Gastroesophageal sphincter (tissue), 4 donors: ENCODE measurements around the gene SEMA5B. TPM values are rescaled to one million over a fixed set of nuclear protein-coding genes. Genes with fewer than 3 reads are reported as not detected.

Experiments
- ATAC-seq: fragments of 150-250 bp; one replicate; pipeline ENCODE4 v1.9.1; 2016; ENCODE audit warnings: mild to moderate bottlenecking, moderate library complexity
- H3K27ac ChIP-seq, 4 donors: fragments of 200-600 bp; sonication (generic) in 3 of 4; 1 replicate in 3 of 4; 2 replicates in 1 of 4; pipeline ENCODE4 v1.5.1; 2016 to 2019
- H3K27me3 ChIP-seq: fragments of 200-600 bp; sonication (generic); one replicate; pipeline ENCODE4 v1.5.1; 2019
- H3K36me3 ChIP-seq, 2 donors: fragments of 200-600 bp; sonication (generic); one replicate each; pipeline ENCODE4 v1.5.1; 2019; ENCODE audit warnings: control low read depth in 1 of 2
- H3K4me1 ChIP-seq, 3 donors: fragments of 200-600 bp; sonication (generic); 1 replicate in 2 of 3; 2 replicates in 1 of 3; pipeline ENCODE4 v1.5.1; 2016 to 2019; ENCODE audit warnings: control low read depth in 2 of 3
- H3K4me3 ChIP-seq, 2 donors: fragments of 200-600 bp; sonication (generic); one replicate each; pipeline ENCODE4 v1.5.1; 2019; ENCODE audit warnings: mild to moderate bottlenecking in 1 of 2, moderate library complexity in 1 of 2
- H3K9me3 ChIP-seq, 3 donors: fragments of 200-600 bp; sonication (generic); one replicate each; pipeline ENCODE4 v1.5.1; 2017 to 2019; ENCODE audit warnings: control low read depth in 2 of 3
- CTCF ChIP-seq, 4 experiments: fragments of 200-600 bp in 2 of 4; fragments of 450-650 bp in 2 of 4; sonication (generic) in 1 of 4; IDR thresholded peaks; one replicate each; pipeline ENCODE4 v1.5.1; 2017 to 2019; ENCODE audit warnings: antibody characterized with exemption in 4 of 4, mild to moderate bottlenecking in 2 of 4, moderate library complexity in 2 of 4
- EP300 ChIP-seq: sonication (generic); formaldehyde crosslinking; IDR thresholded peaks from one replicate; pipeline ENCODE4 v1.6.1; 2017; ENCODE audit warnings: antibody characterized with exemption, mild to moderate bottlenecking
- POLR2A ChIP-seq, 2 donors: fragments of 450-650 bp; IDR thresholded peaks; one replicate each; pipeline ENCODE4 v1.6.1; 2017; ENCODE audit warnings: antibody characterized with exemption in 2 of 2, mild to moderate bottlenecking in 2 of 2, moderate library complexity in 1 of 2
- POLR2AphosphoS5 ChIP-seq: sonication (generic); formaldehyde crosslinking; IDR thresholded peaks from one replicate; pipeline ENCODE4 v1.6.1; 2017; ENCODE audit warnings: antibody characterized with exemption
- WGBS, 2 donors: methylation state at CpG; one replicate each; pipeline ENCODE4 v1.1.5; 2018; ENCODE audit warnings: low coverage in 1 of 2; 5-methylcytosine and 5-hydroxymethylcytosine counted together
- total RNA-seq, 4 donors: library from RNA; depleted of rRNA; stranded (reverse); fragments of >200 nt; gene quantifications; one replicate each; pipeline ENCODE4 v1.1.0, GENCODE V29; 2016

SEMA5B gene
- total RNA-seq, 4 donors from 2014 or later, result 0.31 to 0.69 (median 0.32) TPM; not detected in 1

GRCh38 chr3:122946185-122946584 lies 81.4 kb downstream of the SEMA5B start:
- H3K4me3 ChIP-seq, result no peak overlapping the region
- no peak for ATAC-seq
- H3K4me1 ChIP-seq, result peaks cover 0 to 14% (median 0%) of the 10 kb centered on the region in 3 donors
- TF ChIP-seq POLR2AphosphoS5 (no peak), CTCF (IDR thresholded peaks at IDR 0.05) (no peak), POLR2A (IDR thresholded peaks at IDR 0.05) (no peak), EP300 (no peak)
- no peaks in the 10 kb centered on the region for H3K36me3 ChIP-seq
- no peak overlapping the region for H3K27ac ChIP-seq
- H3K27me3 ChIP-seq, result no peaks in the 10 kb centered on the region
- no peaks in the 10 kb centered on the region for H3K9me3 ChIP-seq

GRCh38 chr3:122945230-122945629 lies 82.3 kb downstream of the SEMA5B start:
- H3K4me1 ChIP-seq, result peaks cover 0 to 14% (median 0%) of the 10 kb centered on the region in 3 donors
- H3K4me3 ChIP-seq, result no peak overlapping the region
- no peak for TF ChIP-seq CTCF (IDR thresholded peaks at IDR 0.05)
- no peak for TF ChIP-seq POLR2AphosphoS5
- no peak for TF ChIP-seq EP300
- no peak for TF ChIP-seq POLR2A (IDR thresholded peaks at IDR 0.05)
- no peaks in the 10 kb centered on the region for H3K9me3 ChIP-seq
- H3K36me3 ChIP-seq, result no peaks in the 10 kb centered on the region
- H3K27ac ChIP-seq, result no peak overlapping the region
- 67 to 100% methylated on average over 1 to 2 of the region's 2 CpGs for WGBS, 2 donors
- H3K27me3 ChIP-seq, result no peaks in the 10 kb centered on the region
- no peak for ATAC-seq

- Histone ChIP-seq H3K27ac (no peak overlapping the region), H3K9me3 (no peaks in the 10 kb centered on the region), H3K27me3 (no peaks in the 10 kb centered on the region), H3K4me3 (no peak overlapping the region), H3K36me3 (no peaks in the 10 kb centered on the region), H3K4me1 (peaks cover 0 to 14% (median 0%) of the 10 kb centered on the region in 3 donors)
- no peak for ATAC-seq
- TF ChIP-seq CTCF (IDR thresholded peaks at IDR 0.05) (no peak), EP300 (no peak), POLR2A (IDR thresholded peaks at IDR 0.05) (no peak), POLR2AphosphoS5 (no peak)
- WGBS, 2 donors, result 42% methylated on average over 6 of the region's 7 CpGs; no CpG with 5 or more reads in 1 of the 2 donors
Measured at GRCh38 chr3:122944671-122945161, 82.8 kb downstream of the SEMA5B start.

GRCh38 chr3:122943828-122944190 lies 83.8 kb downstream of the SEMA5B start:
- TF ChIP-seq POLR2A (IDR thresholded peaks at IDR 0.05) (no peak), CTCF (IDR thresholded peaks at IDR 0.05) (no peak), EP300 (no peak), POLR2AphosphoS5 (no peak)
- Histone ChIP-seq H3K27ac (no peak overlapping the region), H3K4me3 (no peak overlapping the region), H3K9me3 (no peaks in the 10 kb centered on the region), H3K36me3 (no peaks in the 10 kb centered on the region), H3K4me1 (peaks cover 0 to 14% (median 0%) of the 10 kb centered on the region in 3 donors), H3K27me3 (no peaks in the 10 kb centered on the region)
- no peak for ATAC-seq
- WGBS, 2 donors, result 92 to 100% methylated on average over 2 to 3 of the region's 3 CpGs

- 80% methylated on average over 1 of the region's 23 CpGs; no CpG with 5 or more reads in 1 of the 2 donors for WGBS, 2 donors
- Histone ChIP-seq H3K36me3 (no peaks in the 10 kb centered on the region), H3K27ac (no peak overlapping the region), H3K4me1 (peaks cover 0 to 14% (median 0%) of the 10 kb centered on the region in 3 donors), H3K4me3 (no peak overlapping the region), H3K27me3 (no peaks in the 10 kb centered on the region), H3K9me3 (no peaks in the 10 kb centered on the region)
- ATAC-seq, result peak; percentile 56
- TF ChIP-seq CTCF (IDR thresholded peaks at IDR 0.05) (peak; percentile 88 to 93 (median 90)), EP300 (no peak)
Measured at GRCh38 chr3:122942937-122943827, 84.4 kb downstream of the SEMA5B start.
